NCI-H1092 treated with DMSO at 0.1 percent for 48 hours (cell line): ENCODE measurements around the gene TNNT3.

Source experiments
- DNase-seq: peaks from one replicate; lab custom pipeline; 2025; lab: John Stamatoyannopoulos, UW

Gene TNNT3

DNA sequence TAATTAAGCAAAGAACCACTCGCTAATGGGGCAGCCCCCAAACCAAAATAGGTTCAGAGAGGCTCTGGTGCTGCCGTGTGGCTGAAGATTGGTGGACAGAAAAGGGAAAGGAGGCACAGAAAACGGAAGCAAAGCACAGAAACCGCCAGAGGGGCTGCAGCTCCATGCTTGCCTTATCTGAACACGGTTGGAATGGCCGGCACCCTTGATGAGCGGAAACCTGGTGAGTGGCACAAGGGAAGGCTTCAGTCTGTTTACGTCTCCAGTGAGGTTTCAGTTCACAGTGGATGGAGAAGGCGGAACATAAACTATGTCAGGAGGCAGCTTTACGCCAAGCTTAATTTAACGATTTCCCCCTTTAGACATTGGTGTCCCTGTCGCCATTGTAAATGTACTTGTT is 22.6 kb upstream of the TNNT3 start:
- no peak for DNase-seq

DNA sequence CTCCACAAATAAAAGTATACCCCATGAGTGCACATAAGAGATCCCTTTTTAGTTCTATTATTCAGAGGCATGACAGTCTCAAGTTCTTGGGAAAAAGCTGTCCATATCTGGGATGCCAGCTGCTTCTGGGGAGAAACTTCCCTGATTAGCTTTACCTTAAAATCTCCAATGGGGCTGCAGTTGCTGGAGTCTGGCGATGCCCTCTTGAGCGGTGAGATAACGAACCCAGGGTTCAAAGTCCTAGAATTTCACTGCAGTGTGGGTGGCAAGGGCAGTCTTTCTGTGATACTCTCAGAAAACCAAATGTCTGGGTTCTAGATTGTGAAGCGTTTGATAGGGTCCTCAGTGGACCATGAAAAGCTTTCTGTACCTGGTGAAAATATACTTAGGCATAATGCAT is 20.4 kb upstream of the TNNT3 start:
- no peak for DNase-seq

DNA sequence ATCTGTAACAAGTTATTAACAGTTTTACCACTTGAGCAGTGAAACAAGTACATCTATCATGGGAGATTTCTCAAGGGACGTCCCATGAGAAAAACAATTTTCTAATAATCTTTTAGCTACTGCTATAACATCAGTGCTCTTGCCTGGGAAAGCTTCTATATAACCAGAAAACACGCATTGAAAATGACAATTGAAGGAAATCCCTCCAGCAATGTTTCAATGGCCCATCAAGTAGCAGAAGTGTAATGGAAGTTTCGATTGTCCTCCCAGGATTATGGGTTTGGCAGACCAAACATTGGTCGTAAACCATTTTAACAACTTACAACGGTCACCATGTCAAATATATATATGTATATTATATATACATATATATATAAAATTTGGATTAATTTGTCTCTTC is 19.8 kb upstream of the TNNT3 start:
- no peak for DNase-seq

DNA sequence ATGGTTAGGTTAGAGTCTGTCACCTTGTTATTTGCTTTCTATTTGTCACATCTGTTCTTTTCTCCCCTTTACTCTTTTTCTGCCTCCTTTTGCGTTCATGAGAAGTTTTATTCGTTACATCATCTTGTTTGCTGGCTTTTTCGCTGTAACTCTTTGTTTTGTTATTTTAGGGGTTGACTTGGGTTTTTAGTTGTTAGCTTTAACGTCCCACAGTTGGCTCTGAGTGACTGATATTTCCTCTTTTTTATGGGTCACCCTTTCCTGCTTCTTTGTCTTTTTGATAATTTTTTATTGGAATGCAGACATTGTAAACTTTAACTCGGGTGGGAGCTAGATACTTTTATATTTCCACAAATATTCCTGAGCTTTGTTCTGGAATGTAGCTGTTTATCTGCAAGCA is 13.3 kb upstream of the TNNT3 start:
- no peak for DNase-seq

DNA sequence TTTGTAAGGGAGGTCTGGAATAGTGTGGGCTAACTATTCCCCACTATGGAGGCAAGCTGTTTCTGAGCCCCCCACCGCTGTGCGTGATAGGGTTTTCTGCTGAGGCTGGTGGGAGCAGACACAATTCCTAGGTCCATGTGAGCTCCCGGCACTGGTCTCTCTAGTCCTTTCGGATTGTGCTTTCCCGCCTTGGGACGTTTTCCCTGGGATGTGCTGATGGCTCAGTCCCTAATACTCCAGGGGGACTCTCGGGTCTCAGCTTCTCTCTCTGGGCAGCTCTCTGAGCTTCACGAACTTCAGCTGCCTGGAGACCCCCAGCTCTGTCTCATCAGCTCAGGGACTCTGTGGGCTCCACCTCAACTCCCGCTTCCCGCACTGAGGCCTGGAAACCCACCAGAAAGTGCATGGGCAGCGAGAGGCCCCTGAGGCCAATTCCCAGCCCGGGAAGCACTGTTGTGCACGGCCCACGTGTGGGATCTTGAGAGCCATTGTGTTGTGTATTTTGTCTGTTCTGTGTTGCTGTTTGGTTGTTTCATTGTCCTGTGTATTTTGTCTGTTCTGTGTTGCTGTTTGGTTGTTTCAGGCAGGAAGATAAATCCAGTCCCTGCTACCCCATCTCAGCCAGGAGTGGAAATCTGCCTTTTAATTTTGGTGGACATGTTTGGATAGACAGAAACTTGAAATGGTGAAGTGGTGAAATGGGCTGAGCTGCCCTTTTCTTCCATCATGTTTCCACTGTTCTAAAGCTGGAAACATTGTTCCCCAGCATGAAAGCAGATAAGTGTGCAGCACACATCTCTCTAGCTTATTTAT is 12.7 kb upstream of the TNNT3 start:
- no peak for DNase-seq

GRCh38 chr11:1908618-1909017 is 10.9 kb upstream of the TNNT3 start:
- no peak for DNase-seq

- DNase-seq = no peak
Observed at GRCh38 chr11:1909524-1909923, 10.0 kb upstream of the TNNT3 start.

- no peak for DNase-seq
Observed at GRCh38 chr11:1912289-1912878, 7.1 kb upstream of the TNNT3 start.

- DNase-seq = no peak
Observed at GRCh38 chr11:1913271-1914060, 6.0 kb upstream of the TNNT3 start.

DNA sequence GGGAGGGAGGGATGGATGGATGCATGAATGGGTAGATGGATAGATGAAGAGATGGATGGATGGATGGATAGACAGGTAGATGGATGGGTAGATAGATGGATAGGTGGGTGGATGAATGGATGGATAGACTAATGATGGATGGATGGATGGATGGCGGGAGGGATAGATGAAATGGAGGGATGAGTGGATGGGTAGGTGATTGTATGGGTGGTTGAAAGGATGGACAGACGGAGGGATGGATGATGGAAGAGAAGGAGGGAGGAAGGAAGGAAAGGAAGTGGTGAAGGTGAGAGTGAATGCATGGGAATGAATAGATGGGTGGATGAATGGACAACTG is 3.7 kb upstream of the TNNT3 start:
- no peak for DNase-seq

- DNase-seq = no peak
Observed at GRCh38 chr11:1916132-1916985, 3.1 kb upstream of the TNNT3 start.

- DNase-seq = no peak
Observed at GRCh38 chr11:1916986-1917522, 2.4 kb upstream of the TNNT3 start.

- DNase-seq = no peak
Observed at GRCh38 chr11:1917523-1918435, 1.7 kb upstream of the TNNT3 start.

GRCh38 chr11:1918436-1919315 is 827 bp upstream of the TNNT3 start:
- DNase-seq = no peak

DNA sequence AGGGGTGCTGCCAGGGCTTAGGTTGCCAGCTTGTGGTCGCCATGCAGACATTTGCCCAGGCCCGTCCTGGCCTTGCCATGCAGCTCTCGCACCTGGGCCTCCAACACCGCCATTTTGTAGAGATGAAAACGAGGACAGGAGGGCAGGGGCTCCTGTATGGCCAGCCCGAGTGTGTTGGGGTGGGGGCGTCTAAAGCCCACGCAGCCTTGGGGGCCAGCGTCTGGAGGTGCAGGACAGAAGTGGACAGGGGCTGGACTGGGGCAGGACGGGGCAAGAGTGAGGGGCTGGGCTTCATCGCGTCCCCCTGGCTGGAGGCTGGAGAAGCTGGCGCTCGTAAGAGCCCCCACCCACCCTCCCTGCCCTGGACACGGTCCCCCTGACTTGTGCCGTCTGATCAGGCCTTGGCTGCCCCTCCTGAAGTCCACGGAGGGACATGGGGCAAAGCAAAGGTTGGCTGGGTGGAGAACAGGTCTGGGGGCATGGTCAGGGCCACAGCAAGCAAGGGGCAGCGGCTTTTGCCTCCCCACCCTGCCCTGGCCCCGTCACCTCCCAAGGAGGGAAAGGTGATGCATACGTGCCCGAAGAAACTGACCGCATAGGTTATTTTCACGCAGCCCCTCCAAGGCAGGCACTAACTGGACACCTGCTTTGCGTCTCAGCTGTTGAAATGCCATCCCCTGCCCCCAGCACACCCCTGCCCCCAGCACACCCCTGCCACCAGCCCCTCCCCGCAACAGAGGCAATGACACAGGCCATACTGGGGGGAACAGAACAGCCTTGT is 815 bp downstream of the TNNT3 start:
- DNase-seq = no peak

DNA sequence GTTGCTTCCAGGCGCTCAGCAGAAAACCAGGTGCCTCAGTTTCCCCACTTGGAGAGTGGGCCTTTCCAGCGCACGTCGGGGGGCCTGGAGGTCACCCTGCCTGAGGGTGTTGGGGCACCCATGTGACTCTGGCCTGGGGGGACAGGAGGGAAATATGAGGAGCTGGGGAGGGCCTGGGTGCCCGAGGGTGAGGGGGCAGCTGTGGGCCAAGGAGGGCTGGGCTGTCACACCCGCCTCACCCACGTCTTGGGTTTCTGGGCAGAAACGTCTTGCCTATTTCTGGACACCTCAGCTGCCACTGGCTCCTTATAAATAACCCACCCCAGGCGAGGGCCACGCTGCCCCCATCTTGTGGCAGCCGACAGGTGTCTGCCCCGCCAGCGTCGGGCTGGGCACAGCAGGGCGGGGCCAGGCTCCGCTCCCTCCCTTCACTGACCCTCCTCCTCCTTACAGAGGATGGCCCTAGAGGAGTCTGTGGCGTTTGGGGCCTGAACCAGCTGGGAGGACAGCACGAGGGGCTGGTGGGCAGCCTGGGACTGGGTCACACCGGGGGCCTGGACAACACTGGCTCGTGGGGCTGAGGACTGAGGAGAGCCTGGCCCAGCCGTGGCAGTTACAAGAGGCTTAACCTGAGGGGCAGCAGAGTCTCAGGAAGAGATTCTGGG is 1.5 kb downstream of the TNNT3 start:
- no peak for DNase-seq

DNA sequence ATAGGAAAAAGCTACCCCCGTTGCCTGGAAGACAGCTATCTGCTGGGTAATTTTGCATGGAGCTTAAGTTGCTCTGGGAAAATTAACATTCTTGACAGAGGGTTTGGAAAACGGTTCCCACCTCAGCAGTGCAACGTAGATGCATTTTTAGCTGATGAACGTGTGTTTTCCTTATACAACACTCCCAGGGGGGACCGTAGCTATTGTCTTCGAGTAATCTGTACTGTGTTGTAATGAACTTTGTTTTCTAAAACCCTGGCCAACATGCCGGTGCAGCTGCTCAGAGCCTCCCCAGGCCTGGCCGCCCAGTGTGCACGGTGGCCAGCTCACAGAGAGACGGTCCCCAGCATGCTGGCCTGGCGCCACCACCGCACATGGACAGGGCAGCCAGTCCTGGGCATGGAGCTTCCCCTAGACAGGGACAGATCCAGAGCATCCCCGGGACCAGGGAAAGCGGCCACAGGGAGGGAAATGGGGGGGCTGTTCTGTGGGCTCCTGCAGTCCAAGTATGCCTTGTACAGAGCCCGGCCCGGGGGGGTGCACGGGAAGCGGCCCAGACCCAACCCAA is 2.2 kb downstream of the TNNT3 start:
- no peak for DNase-seq

GRCh38 chr11:1922481-1923081 is 3.1 kb downstream of the TNNT3 start:
- no peak for DNase-seq
